IMR-90 (cell line): ENCODE measurements around the gene ZFHX3.

Source experiments
- CEBPB ChIP-seq: IDR thresholded peaks from 2 replicates; pipeline ENCODE4 v1.6.1; 2012; ENCODE audit warnings: low read depth, low read length, improper control_type of control experiment
- RFX5 ChIP-seq: IDR thresholded peaks from 2 replicates; pipeline ENCODE4 v1.8.0; 2012; ENCODE audit warnings: low read depth, mild to moderate bottlenecking, low read length, moderate library complexity
- TF ChIP-seq, protein P1 (sequence below): conservative IDR thresholded peaks from 2 replicates; pipeline ENCODE4 v1.5.1; 2012; ENCODE audit warnings: mild to moderate bottlenecking, low read depth, low read length, improper control_type of control experiment

DNA sequence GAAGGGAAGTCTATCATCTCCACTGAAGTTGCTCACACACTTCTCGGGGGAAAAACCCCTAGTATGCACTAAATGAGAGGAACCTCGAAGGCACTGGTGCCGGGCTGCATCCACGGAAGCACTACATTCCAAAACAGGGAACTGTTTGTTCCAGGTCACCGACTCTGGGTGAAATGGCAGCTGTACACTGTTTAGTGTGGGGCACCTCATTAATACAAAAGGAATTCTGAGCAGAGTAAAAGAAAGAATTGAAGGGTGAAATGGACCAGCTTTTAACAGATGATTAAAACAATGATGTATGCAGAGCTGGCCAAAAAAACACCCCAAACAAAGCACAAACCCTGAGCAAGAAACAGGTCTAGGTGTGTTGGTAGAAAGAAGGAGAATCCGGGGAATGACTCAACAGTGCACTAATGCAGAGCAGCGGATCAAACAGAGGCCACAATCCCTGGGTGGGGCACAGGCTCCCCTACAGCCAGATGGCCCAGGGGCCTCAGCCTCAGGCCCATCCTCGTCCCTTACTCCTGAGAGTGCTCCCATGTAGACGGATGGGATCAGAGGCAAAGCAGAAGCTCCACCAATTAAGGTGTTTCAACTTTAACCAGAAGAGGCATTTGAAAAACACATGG lies 161.5 kb downstream of the ZFHX3 start:
- TF ChIP-seq, protein P1, sequence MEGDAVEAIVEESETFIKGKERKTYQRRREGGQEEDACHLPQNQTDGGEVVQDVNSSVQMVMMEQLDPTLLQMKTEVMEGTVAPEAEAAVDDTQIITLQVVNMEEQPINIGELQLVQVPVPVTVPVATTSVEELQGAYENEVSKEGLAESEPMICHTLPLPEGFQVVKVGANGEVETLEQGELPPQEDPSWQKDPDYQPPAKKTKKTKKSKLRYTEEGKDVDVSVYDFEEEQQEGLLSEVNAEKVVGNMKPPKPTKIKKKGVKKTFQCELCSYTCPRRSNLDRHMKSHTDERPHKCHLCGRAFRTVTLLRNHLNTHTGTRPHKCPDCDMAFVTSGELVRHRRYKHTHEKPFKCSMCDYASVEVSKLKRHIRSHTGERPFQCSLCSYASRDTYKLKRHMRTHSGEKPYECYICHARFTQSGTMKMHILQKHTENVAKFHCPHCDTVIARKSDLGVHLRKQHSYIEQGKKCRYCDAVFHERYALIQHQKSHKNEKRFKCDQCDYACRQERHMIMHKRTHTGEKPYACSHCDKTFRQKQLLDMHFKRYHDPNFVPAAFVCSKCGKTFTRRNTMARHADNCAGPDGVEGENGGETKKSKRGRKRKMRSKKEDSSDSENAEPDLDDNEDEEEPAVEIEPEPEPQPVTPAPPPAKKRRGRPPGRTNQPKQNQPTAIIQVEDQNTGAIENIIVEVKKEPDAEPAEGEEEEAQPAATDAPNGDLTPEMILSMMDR: no peak
- no peak for TF ChIP-seq RFX5
- TF ChIP-seq CEBPB: no peak
